Fibroblast of lung (primary cell): Measurements from ENCODE around the gene PLA2G4F. TPM values are rescaled to one million over a fixed set of nuclear protein-coding genes. Genes with fewer than 3 reads are reported as not detected.

Experiments used
- DNase-seq, 2 donors: peaks; one replicate each; pipeline versions ENCODE4 v3.0.0 to v3.0.0-alpha.2; 2010; ENCODE audit warnings: low read depth in 2 of 2
- H2AFZ ChIP-seq: 2 replicates; pipeline ENCODE4 v1.5.1; 2012; ENCODE audit warnings: low read length, control low read depth, inconsistent platforms
- H3K27ac ChIP-seq: 2 replicates; pipeline ENCODE4 v1.5.1; 2011; ENCODE audit warnings: low read length, control low read depth; ENCODE audit not compliant: insufficient read depth
- H3K27me3 ChIP-seq: 2 replicates; pipeline ENCODE4 v1.5.1; 2011; ENCODE audit warnings: mild to moderate bottlenecking, low read length; ENCODE audit not compliant: control insufficient read depth, insufficient read depth
- H3K36me3 ChIP-seq: 2 replicates; pipeline ENCODE4 v1.5.1; 2011; ENCODE audit warnings: low read length; ENCODE audit not compliant: control insufficient read depth, insufficient read depth
- H3K4me1 ChIP-seq: 2 replicates; pipeline ENCODE4 v1.5.1; 2011; ENCODE audit warnings: low read length; ENCODE audit not compliant: control insufficient read depth, insufficient read depth; ENCODE audit errors: extremely low read depth
- H3K4me2 ChIP-seq: 2 replicates; pipeline ENCODE4 v1.5.1; 2011; ENCODE audit warnings: low read length, control low read depth; ENCODE audit not compliant: insufficient read depth; ENCODE audit errors: extremely low read depth
- H3K4me3 ChIP-seq, 4 experiments: fragments of 200-600 bp in 1 of 4; sonication (generic) in 1 of 4; replicated peaks in 1 of 4; 2 replicates each; pipeline ENCODE4 v1.5.1; 2011 to 2016; ENCODE audit warnings: low read length in 4 of 4, low read depth in 3 of 4, mild to moderate bottlenecking in 3 of 4, control low read depth in 2 of 4, inconsistent platforms in 1 of 4, mixed read lengths in 1 of 4; ENCODE audit not compliant: insufficient read depth in 1 of 4; ENCODE audit errors: control extremely low read depth in 1 of 4
- H3K79me2 ChIP-seq: 2 replicates; pipeline ENCODE4 v1.5.1; 2012; ENCODE audit warnings: mild to moderate bottlenecking, low read length, inconsistent platforms; ENCODE audit not compliant: control insufficient read depth, insufficient read depth
- H3K9ac ChIP-seq: 2 replicates; pipeline ENCODE4 v1.5.1; 2011; ENCODE audit warnings: mild to moderate bottlenecking, low read length, control low read depth; ENCODE audit not compliant: insufficient read depth
- H3K9me3 ChIP-seq: 2 replicates; pipeline ENCODE4 v1.5.1; 2012; ENCODE audit warnings: low read depth, low read length; ENCODE audit not compliant: control insufficient read depth, insufficient read depth
- H4K20me1 ChIP-seq: 2 replicates; pipeline ENCODE4 v1.5.1; 2011; ENCODE audit warnings: low read length; ENCODE audit not compliant: control insufficient read depth, insufficient read depth; ENCODE audit errors: extremely low read depth
- CTCF ChIP-seq, 2 donors: IDR thresholded peaks in 1 of 2; conservative IDR thresholded peaks in 1 of 2; 1 replicate in 1 of 2; 2 replicates in 1 of 2; pipeline ENCODE4 v1.5.1; 2011 to 2012; ENCODE audit warnings: low read length in 2 of 2, control low read depth in 1 of 2, inconsistent platforms in 1 of 2, low read depth in 1 of 2, mild to moderate bottlenecking in 1 of 2
- EZH2 ChIP-seq: IDR thresholded peaks from 2 replicates; pipeline ENCODE4 v1.5.1; 2012; ENCODE audit warnings: low read length, control low read depth, mild to moderate bottlenecking; ENCODE audit errors: missing control alignments
- polyA plus RNA-seq, 2 donors: library from polyadenylated mRNA; depleted of rRNA in 1 of 2; stranded (reverse) in 1 of 2; unstranded in 1 of 2; fragments of >200 nt; gene quantifications; 2 replicates each; pipeline ENCODE4 v1.2.1, GENCODE V29; 2011 to 2012; ENCODE audit warnings: missing spikeins in 1 of 2
- total RNA-seq: library from RNA; depleted of rRNA; stranded (reverse); fragments of >200 nt; gene quantifications from 2 replicates; pipeline ENCODE4 v1.2.1, GENCODE V29; 2014

PLA2G4F gene
- total and polyA plus RNA-seq, 2 donors (not counting 1 experiment from before 2014, with no cell fraction given) = not detected

GRCh38 chr15:42120285-42120684 lies 36.2 kb downstream of the PLA2G4F start:
- no peaks in the 10 kb centered on the region for H3K36me3 ChIP-seq
- H3K4me3 ChIP-seq = no peak overlapping the region
- peaks cover 29% of the 10 kb centered on the region for H3K27me3 ChIP-seq
- H3K9ac ChIP-seq = no peak overlapping the region
- H3K9me3 ChIP-seq = no peaks in the 10 kb centered on the region
- H3K4me1 ChIP-seq = no peaks in the 10 kb centered on the region
- H2AFZ ChIP-seq = no peak overlapping the region
- H3K4me2 ChIP-seq = no peak overlapping the region
- H4K20me1 ChIP-seq = no peaks in the 10 kb centered on the region
- TF ChIP-seq CTCF (conservative IDR thresholded peaks at IDR 0.05 in 1 of 2, IDR thresholded peaks at IDR 0.05 in 1 of 2; ENCODE audit: low read depth in 1 of 2, low read length in 2 of 2) (no peak), EZH2 (no peak)
- no peaks in the 10 kb centered on the region for H3K79me2 ChIP-seq
- H3K27ac ChIP-seq = no peak overlapping the region
- DNase-seq = no peak

GRCh38 chr15:42119446-42119760 lies 37.0 kb downstream of the PLA2G4F start:
- no peak overlapping the region for H2AFZ ChIP-seq
- H3K4me2 ChIP-seq = no peak overlapping the region
- DNase-seq = no peak
- H3K4me3 ChIP-seq = no peak overlapping the region
- H3K4me1 ChIP-seq = no peaks in the 10 kb centered on the region
- H3K27ac ChIP-seq = no peak overlapping the region
- H3K9ac ChIP-seq = no peak overlapping the region
- no peaks in the 10 kb centered on the region for H3K36me3 ChIP-seq
- H3K9me3 ChIP-seq = no peaks in the 10 kb centered on the region
- TF ChIP-seq CTCF (conservative IDR thresholded peaks at IDR 0.05 in 1 of 2, IDR thresholded peaks at IDR 0.05 in 1 of 2; ENCODE audit: low read depth in 1 of 2, low read length in 2 of 2) = no peak
- TF ChIP-seq EZH2 = no peak
- peaks cover 29% of the 10 kb centered on the region for H3K27me3 ChIP-seq
- no peaks in the 10 kb centered on the region for H3K79me2 ChIP-seq
- H4K20me1 ChIP-seq = no peaks in the 10 kb centered on the region

- no peak overlapping the region for H3K27ac ChIP-seq
- no peak overlapping the region for H3K9ac ChIP-seq
- H2AFZ ChIP-seq = no peak overlapping the region
- H3K79me2 ChIP-seq = no peaks in the 10 kb centered on the region
- no peak for TF ChIP-seq CTCF (conservative IDR thresholded peaks at IDR 0.05 in 1 of 2, IDR thresholded peaks at IDR 0.05 in 1 of 2; ENCODE audit: low read depth in 1 of 2, low read length in 2 of 2)
- TF ChIP-seq EZH2 = no peak
- H3K27me3 ChIP-seq = peaks cover 29% of the 10 kb centered on the region
- no peak overlapping the region for H3K4me3 ChIP-seq
- no peak overlapping the region for H3K4me2 ChIP-seq
- H4K20me1 ChIP-seq = no peaks in the 10 kb centered on the region
- peak in 1 of 2 donors; percentile 14 for DNase-seq
- no peaks in the 10 kb centered on the region for H3K4me1 ChIP-seq
- no peaks in the 10 kb centered on the region for H3K36me3 ChIP-seq
- no peaks in the 10 kb centered on the region for H3K9me3 ChIP-seq
These were observed 37.6 kb downstream of the PLA2G4F start for GRCh38 chr15:42118650-42119445.
